Activated CD4-positive, alpha-beta T cell treated with anti-CD3 and anti-CD28 coated beads for 36 hours (primary cell): Measurements from ENCODE around the gene KRTAP10-2. TPM values are rescaled to one million over a fixed set of nuclear protein-coding genes. Genes with fewer than 3 reads are reported as not detected.
A peak's percentile ranks its signal among the peaks of the same experiment; 100 is the strongest.

Source experiments
- ATAC-seq: fragments of 200-7000 bp; cut with Tn5 transposase; one replicate; pipeline ENCODE4 v1.10.0; 2021; ENCODE audit warnings: mild to moderate bottlenecking, moderate library complexity
- CTCF ChIA-PET: fragments of 350-600 bp; sonication (Branson Sonifier 250); formaldehyde crosslinking; loops from one replicate; lab custom pipeline; 2021; ENCODE audit warnings: antibody characterized with exemption; lab: Charles Lee
- POLR2A ChIA-PET: fragments of 350-600 bp; sonication (Branson Sonifier 250); formaldehyde crosslinking; loops from one replicate; lab custom pipeline; 2021; ENCODE audit warnings: antibody characterized with exemption, inconsistent platforms; lab: Charles Lee
- DNase-seq: peaks from one replicate; pipeline ENCODE4 v3.0.0-alpha.2; 2020
- H3K27ac Mint-ChIP-seq: one replicate; pipeline ENCODE4 v1.8.0; 2021; ENCODE audit warnings: mixed read lengths
- H3K27me3 Mint-ChIP-seq: one replicate; pipeline ENCODE4 v1.8.0; 2021; ENCODE audit warnings: mixed read lengths
- H3K36me3 Mint-ChIP-seq: one replicate; pipeline ENCODE4 v1.8.0; 2021; ENCODE audit warnings: low read depth, mixed read lengths
- H3K4me1 Mint-ChIP-seq: one replicate; pipeline ENCODE4 v1.8.0; 2021; ENCODE audit warnings: mixed read lengths
- H3K4me3 Mint-ChIP-seq: one replicate; pipeline ENCODE4 v1.8.0; 2021; ENCODE audit warnings: mild to moderate bottlenecking, moderate library complexity, mixed read lengths
- H3K9me3 Mint-ChIP-seq: one replicate; pipeline ENCODE4 v1.8.0; 2021; ENCODE audit warnings: low read depth, mixed read lengths
- intact Hi-C, 2 experiments: fragments of 100-400 bp; cut with DNase I in 1 of 2; cut with micrococcal nuclease in 1 of 2; formaldehyde crosslinking; loops; one replicate each; pipeline versions ENCODE4 v1.14.2 to v1.15.1; 2022 to 2024; cut with DNase I, micrococcal nuclease
- total RNA-seq, 2 experiments: library from RNA; stranded (reverse); gene quantifications; one replicate each; pipeline ENCODE4 v1.2.3, GENCODE V29; 2021

Gene KRTAP10-2
- total RNA-seq, 2 experiments from 2014 or later: not detected

DNA sequence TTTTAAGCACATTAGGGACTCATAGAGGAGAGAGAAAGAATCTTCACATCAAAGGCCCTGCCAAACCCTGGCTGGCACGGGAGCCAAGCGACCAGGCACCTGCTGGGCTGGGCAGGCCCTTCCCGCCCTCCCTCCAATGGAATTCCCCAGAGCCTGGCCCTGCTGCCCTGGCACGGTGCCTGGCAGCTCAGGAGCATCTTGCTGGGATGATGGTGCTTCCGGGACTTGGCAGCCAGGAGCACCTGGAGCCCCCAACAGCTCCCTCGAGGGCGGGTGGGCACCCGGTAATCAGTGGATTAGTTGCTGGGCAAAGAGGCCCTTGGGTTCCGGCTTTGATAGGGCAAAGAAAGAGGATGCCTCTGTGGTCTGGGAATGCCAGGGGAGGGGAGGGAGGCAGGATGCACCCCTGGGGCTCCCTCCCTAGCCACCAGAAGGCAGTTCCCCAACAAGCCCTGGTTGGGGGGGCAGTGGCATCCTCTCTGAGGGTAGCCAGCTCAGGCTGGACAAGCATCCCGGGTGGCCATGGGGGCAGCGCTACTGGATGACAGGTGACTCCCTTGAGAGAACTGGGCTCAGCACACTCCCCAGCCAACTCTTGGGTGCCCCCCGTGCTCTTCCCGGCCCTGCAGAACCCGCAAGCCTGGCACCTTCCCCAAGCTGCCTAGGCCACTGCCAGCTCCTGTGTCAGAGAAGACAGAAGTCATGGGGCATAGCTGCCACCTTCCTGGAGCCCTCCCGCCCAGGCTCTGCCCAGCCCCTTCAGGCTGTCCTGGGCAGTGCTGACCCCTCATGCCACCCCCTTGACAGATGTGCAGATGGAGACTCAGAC lies 37.7 kb downstream of the KRTAP10-2 start:
- no peaks in the 10 kb centered on the region for H3K4me1 Mint-ChIP-seq

DNA sequence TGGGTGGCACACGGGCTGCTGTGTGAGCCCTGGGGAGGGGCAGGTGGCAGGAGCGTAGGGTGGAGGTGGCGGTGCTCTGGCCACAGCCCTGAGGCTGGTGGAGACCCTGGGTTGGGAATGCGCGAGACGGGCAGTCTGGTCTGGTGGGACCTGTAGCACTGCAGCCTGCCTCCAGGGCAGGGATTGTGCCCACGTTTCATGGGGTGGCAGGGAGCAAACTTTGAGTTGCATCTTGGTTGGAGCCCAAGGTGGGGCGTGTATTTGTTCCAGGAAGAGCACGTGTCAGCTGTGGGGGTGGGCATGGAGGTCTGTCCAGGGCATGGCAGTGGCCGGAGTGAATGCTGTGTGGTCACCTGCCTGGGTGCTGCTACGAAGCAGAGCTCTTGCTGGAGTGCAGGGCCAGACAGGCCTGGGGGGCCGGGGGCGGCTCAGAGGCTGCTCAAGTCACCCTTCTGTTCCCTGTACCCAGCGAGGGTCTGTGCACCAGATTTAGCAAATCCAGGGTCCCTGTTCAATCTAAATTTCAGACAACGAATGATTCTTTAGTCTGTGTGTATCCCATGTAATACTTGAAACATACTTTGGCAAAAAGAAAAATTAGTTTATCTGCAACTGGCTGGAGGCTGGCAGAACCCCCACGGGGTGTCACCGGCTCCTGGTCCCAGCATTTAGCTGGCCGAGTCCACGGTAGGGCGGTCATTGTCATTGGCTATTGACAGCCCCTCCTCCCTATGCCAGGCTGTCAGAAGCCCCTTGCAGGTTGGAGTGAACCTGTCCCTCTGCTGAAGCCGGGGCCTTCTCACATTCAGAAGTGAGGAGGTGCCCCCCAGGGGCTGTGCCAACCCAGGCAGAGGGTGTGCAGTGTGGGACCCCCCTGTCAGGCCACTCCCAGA lies 38.6 kb downstream of the KRTAP10-2 start:
- Mint-ChIP-seq H3K4me1 (no peaks in the 10 kb centered on the region), H3K9me3 (no peaks in the 10 kb centered on the region), H3K36me3 (no peaks in the 10 kb centered on the region), H3K27me3 (no peaks in the 10 kb centered on the region), H3K4me3 (no peak overlapping the region), H3K27ac (no peak overlapping the region)
- ChIA-PET CTCF (interaction anchor here (2.1 to 4.0 kb wide), 2 partner anchors 230 to 281 kb away, joined by 6 to 26 read pairs; no protein-coding TSS in a partner anchor), POLR2A (no interaction called here)
- DNase-seq: no peak
- intact Hi-C loops: loop anchor here (5.0 to 10.0 kb wide), 2 partner anchors 362 to 380 kb away; partner anchors contain the start of gene PTTG1IP (in 1 of the 2)
- no peak for ATAC-seq

More for the DNA sequence above, 37.7 kb downstream of the KRTAP10-2 start:
- POLR2A ChIA-PET: no interaction called here
- Mint-ChIP-seq H3K9me3 (no peaks in the 10 kb centered on the region), H3K27me3 (no peaks in the 10 kb centered on the region), H3K36me3 (no peaks in the 10 kb centered on the region), H3K4me3 (no peak overlapping the region), H3K27ac (no peak overlapping the region)
- ATAC-seq (no peak), DNase-seq (no peak)
- CTCF ChIA-PET: interaction anchor here (1.7 to 2.1 kb wide), 2 partner anchors 229 to 280 kb away, joined by 6 to 10 read pairs; no protein-coding TSS in a partner anchor
- intact Hi-C loops: loop anchor here (5.0 to 10.0 kb wide), 2 partner anchors 361 to 379 kb away; partner anchors contain the start of gene PTTG1IP (in 1 of the 2)

DNA sequence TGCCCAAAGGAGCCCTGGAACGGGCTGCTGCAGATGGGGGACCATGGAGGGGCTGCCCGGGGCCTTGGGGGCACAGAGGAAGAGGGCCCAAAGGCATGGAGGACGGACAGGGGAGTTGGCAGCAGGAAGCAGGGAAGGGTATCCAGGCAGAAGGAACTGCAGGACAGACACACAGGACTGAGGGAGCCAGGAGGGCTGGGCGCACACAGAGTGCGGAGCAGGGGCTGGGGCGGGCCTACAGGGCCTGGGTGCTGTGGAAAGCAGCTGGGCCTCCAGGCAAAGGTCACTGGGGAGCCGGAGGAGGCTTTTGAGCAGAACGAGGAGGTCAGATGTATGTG lies 39.4 kb downstream of the KRTAP10-2 start:
- Mint-ChIP-seq H3K4me1 (no peaks in the 10 kb centered on the region), H3K27ac (no peak overlapping the region), H3K36me3 (no peaks in the 10 kb centered on the region), H3K27me3 (no peaks in the 10 kb centered on the region), H3K9me3 (no peaks in the 10 kb centered on the region), H3K4me3 (no peak overlapping the region)
- DNase-seq (no peak), ATAC-seq (no peak)
- CTCF ChIA-PET: interaction anchor here (0.8 to 4.0 kb wide), 4 partner anchors 21 to 282 kb away, joined by 3 to 26 read pairs (median 6); no protein-coding TSS in a partner anchor
- intact Hi-C loops: loop anchor here (1.0 to 10.0 kb wide), 4 partner anchors 281 to 421 kb away; partner anchors contain the start of gene PTTG1IP (in 1 of the 2)
- POLR2A ChIA-PET: no interaction called here

DNA sequence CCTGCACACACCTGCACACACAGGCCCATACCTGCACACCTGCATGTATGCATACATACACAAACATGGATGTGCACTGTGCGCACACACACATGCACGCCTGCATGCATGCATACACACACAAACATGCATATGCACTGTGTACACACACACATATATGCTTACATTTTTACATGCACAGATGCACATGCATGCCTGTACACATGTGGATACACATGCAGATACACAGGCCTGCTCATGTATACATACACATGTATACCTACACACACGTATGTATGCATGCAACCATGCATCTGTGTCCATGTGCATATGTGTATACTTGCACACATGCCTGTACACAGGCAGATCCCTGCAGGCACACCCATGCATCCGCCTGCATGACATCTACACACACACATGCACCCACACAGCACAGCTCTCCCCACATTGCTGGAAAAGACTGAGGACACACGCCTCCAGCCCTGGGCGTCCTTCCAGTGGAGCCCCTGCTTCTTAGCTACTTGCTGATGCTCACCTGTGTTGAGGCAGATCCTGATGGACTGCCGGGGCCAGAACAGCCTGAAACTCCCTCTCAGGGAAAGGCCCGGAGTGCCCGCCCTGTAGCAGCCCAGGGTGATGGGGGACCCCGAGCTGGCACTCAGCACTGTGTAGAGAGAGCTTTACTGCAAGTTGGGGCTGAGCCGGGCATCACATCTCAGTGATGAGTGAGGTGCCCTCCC lies 39.9 kb downstream of the KRTAP10-2 start:
- Mint-ChIP-seq H3K4me3 (no peak overlapping the region), H3K27ac (no peak overlapping the region), H3K9me3 (no peaks in the 10 kb centered on the region), H3K36me3 (no peaks in the 10 kb centered on the region), H3K4me1 (no peaks in the 10 kb centered on the region), H3K27me3 (no peaks in the 10 kb centered on the region)
- DNase-seq (no peak), ATAC-seq (no peak)
- POLR2A ChIA-PET: no interaction called here
- CTCF ChIA-PET: interaction anchor here (0.6 to 4.0 kb wide), 11 partner anchors 18 to 429 kb away, joined by 3 to 26 read pairs (median 4); no protein-coding TSS in a partner anchor
- intact Hi-C loops: loop anchor here (1.0 to 10.0 kb wide), 4 partner anchors 282 to 421 kb away; partner anchors contain the start of gene PTTG1IP (in 1 of the 2)

DNA sequence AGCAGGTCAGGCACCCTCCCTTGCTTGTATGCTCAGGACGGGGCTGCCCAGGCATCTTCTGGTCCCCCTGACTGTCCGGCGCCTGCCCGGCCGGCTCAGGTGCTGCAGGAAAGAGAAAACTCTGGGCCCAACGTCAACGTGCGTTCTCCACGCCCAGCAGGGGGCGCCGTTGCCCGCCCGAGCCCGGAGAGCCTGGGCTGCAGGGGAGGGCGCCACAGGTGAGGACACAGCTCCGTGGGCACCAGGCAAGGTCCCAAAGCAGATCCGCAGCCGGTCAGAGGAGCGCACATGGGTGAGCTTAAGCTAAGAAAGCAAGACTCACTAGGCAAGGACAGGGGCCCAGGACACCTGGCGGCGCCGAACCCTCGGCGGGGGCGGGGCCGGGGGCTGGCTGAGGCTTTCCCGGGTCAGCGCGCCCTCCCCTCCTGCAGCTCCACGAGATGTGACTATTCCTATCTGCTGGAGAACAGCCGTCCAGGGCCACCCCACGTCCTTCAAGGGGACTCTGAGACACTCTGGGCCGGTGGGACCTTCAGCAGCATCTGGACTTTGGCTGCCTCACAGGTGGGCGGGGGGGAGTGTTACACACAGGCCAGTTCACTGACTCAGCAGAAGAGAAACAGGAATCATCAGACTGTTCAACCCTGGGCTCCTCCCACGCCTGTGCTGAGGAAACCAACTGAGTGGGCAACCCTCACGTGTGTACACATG lies 40.6 kb downstream of the KRTAP10-2 start:
- H3K9me3 Mint-ChIP-seq: no peaks in the 10 kb centered on the region
- CTCF ChIA-PET: interaction anchor here (0.6 to 4.0 kb wide), 15 partner anchors 17 to 430 kb away, joined by 3 to 26 read pairs (median 3); no protein-coding TSS in a partner anchor
- intact Hi-C loops: loop anchor here (1.0 to 10.0 kb wide), 6 partner anchors 232 to 422 kb away; partner anchors contain the start of gene PTTG1IP (in 1 of the 2)
- DNase-seq (peak; percentile 89), ATAC-seq (peak; percentile 94)
- no peaks in the 10 kb centered on the region for H3K27me3 Mint-ChIP-seq
- H3K4me3 Mint-ChIP-seq: no peak overlapping the region
- H3K4me1 Mint-ChIP-seq: no peaks in the 10 kb centered on the region
- no peaks in the 10 kb centered on the region for H3K36me3 Mint-ChIP-seq
- POLR2A ChIA-PET: no interaction called here
- H3K27ac Mint-ChIP-seq: no peak overlapping the region

DNA sequence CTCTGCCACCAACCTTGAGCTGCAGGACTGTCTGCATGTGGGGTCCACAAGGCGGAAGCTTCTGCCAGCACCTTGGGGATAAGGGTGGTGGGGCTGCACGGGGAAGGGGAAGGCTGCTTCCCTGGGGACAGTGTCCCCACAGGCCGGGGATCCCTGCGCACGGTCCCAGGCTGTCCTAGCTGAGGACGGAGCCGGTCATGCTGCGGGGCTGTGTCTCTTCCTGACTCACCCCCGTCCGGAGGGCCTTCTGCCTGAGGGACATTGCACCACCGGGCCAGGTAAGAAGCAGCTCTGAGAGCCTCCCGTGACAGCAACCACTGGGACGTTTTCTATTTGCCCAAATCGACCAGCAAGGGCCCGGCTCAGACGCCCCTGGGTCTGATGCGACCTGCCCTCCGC lies 41.2 kb downstream of the KRTAP10-2 start:
- H3K27ac Mint-ChIP-seq: no peak overlapping the region
- no peak overlapping the region for H3K4me3 Mint-ChIP-seq
- DNase-seq: no peak
- no peaks in the 10 kb centered on the region for H3K4me1 Mint-ChIP-seq
- intact Hi-C loops: loop anchor here (1.0 to 10.0 kb wide), 6 partner anchors 232 to 423 kb away; partner anchors contain the start of gene PTTG1IP (in 1 of the 2)
- no peaks in the 10 kb centered on the region for H3K36me3 Mint-ChIP-seq
- POLR2A ChIA-PET: no interaction called here
- CTCF ChIA-PET: interaction anchor here (0.7 to 4.0 kb wide), 9 partner anchors 221 to 290 kb away, joined by 3 to 26 read pairs (median 4); no protein-coding TSS in a partner anchor
- H3K9me3 Mint-ChIP-seq: no peaks in the 10 kb centered on the region
- H3K27me3 Mint-ChIP-seq: no peaks in the 10 kb centered on the region
- ATAC-seq: peak; percentile 19

- H3K4me1 Mint-ChIP-seq: no peaks in the 10 kb centered on the region
- H3K36me3 Mint-ChIP-seq: no peaks in the 10 kb centered on the region
- no peak overlapping the region for H3K27ac Mint-ChIP-seq
- H3K9me3 Mint-ChIP-seq: no peaks in the 10 kb centered on the region
- no peak overlapping the region for H3K4me3 Mint-ChIP-seq
- intact Hi-C loops: no loop called here
- DNase-seq: no peak
- H3K27me3 Mint-ChIP-seq: no peaks in the 10 kb centered on the region
- no peak for ATAC-seq
- CTCF ChIA-PET: interaction anchor here (1.3 to 4.0 kb wide), 3 partner anchors 221 to 288 kb away, joined by 3 to 26 read pairs (median 4); no protein-coding TSS in a partner anchor
- POLR2A ChIA-PET: no interaction called here
Observed at GRCh38 chr21:44509539-44509938, 41.8 kb downstream of the KRTAP10-2 start.

GRCh38 chr21:44508711-44509445 lies 42.4 kb downstream of the KRTAP10-2 start:
- H3K36me3 Mint-ChIP-seq: no peaks in the 10 kb centered on the region
- intact Hi-C loops: no loop called here
- POLR2A ChIA-PET: no interaction called here

DNA sequence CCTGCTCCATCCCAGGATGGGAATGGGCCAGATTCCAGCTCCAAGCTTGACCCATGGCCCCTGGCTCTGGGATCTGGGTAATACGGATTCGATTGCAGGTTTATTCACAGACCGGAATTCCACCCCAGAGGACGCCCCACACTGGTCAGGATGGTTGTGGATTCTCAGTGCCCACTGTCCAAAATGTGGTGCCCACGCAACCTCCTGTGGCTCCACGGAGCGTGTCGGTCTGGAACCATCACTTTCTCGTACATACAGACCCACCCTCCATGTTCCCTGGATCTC lies 42.9 kb downstream of the KRTAP10-2 start:
- no peaks in the 10 kb centered on the region for H3K4me1 Mint-ChIP-seq

More at GRCh38 chr21:44508711-44509445, 42.4 kb downstream of the KRTAP10-2 start:
- no peak for DNase-seq
- Mint-ChIP-seq H3K4me3 (no peak overlapping the region), H3K4me1 (no peaks in the 10 kb centered on the region), H3K27ac (no peak overlapping the region), H3K9me3 (no peaks in the 10 kb centered on the region), H3K27me3 (no peaks in the 10 kb centered on the region)
- ATAC-seq: no peak
- CTCF ChIA-PET: interaction anchor here (4.0 kb wide), 1 partner anchor 285 kb away, joined by 26 read pairs; no protein-coding TSS in a partner anchor

More for the DNA sequence above, 42.9 kb downstream of the KRTAP10-2 start:
- Mint-ChIP-seq H3K9me3 (no peaks in the 10 kb centered on the region), H3K27me3 (no peaks in the 10 kb centered on the region), H3K36me3 (no peaks in the 10 kb centered on the region), H3K4me3 (no peak overlapping the region), H3K27ac (no peak overlapping the region)
- ChIA-PET CTCF (no interaction called here), POLR2A (no interaction called here)
- ATAC-seq (no peak), DNase-seq (no peak)
- intact Hi-C loops: no loop called here
